HepG2 (cell line): ENCODE results near the gene TNNI3. TPM values are rescaled to one million over a fixed set of nuclear protein-coding genes. Genes with fewer than 3 reads are reported as not detected.
A peak's percentile ranks its signal among the peaks of the same experiment; 100 is the strongest.

Source experiments
- GMEB1 ChIP-seq: sonication (generic); formaldehyde crosslinking; IDR thresholded peaks from 2 replicates; pipeline ENCODE4 v1.5.1; 2020; ENCODE audit warnings: missing genetic modification reagents, mild to moderate bottlenecking, borderline replicate concordance
- KLF13 ChIP-seq: sonication (generic); formaldehyde crosslinking; IDR thresholded peaks from 2 replicates; pipeline ENCODE4 v1.4.0; 2020; ENCODE audit warnings: mild to moderate bottlenecking, missing genetic modification reagents
- RXRA ChIP-seq: sonication (generic); formaldehyde crosslinking; IDR thresholded peaks from 2 replicates; pipeline ENCODE4 v1.5.1; 2020; ENCODE audit warnings: missing genetic modification reagents
- UBTF ChIP-seq: sonication (generic); formaldehyde crosslinking; IDR thresholded peaks from 2 replicates; pipeline ENCODE4 v1.4.0; 2020; ENCODE audit warnings: mild to moderate bottlenecking, missing genetic modification reagents
- ZNF513 ChIP-seq: sonication (generic); formaldehyde crosslinking; conservative IDR thresholded peaks from 2 replicates; pipeline ENCODE4 v1.5.0; 2020; ENCODE audit warnings: missing genetic modification reagents
- polyA plus RNA-seq, 8 experiments: library from polyadenylated mRNA; depleted of rRNA in 3 of 8; stranded (reverse) in 7 of 8; unstranded in 1 of 8; fragments of >200 nt; fragmentation: Illumina TruSeq in 4 of 8; extraction: Trizol in 4 of 8; gene quantifications; 2 replicates each; pipeline versions ENCODE4 v1.2.1 to v1.2.3, GENCODE V29; 2011 to 2016; ENCODE audit warnings: low read depth in 4 of 8, missing spikeins in 1 of 8, mixed read lengths in 1 of 8; ENCODE audit not compliant: insufficient read depth in 1 of 8
- total RNA-seq, 5 experiments: library from RNA; depleted of rRNA; stranded (reverse); fragments of >200 nt; fragmentation: Illumina TruSeq; extraction: Trizol; gene quantifications; 2 replicates each; pipeline ENCODE4 v1.2.3, GENCODE V29; 2016; ENCODE audit warnings: low read depth in 1 of 5

TNNI3 gene
- total and polyA plus RNA-seq, 2 of the 13 experiments (the other 11 are each of a cell fraction or from before 2014, with no cell fraction given) = 3.5 to 3.7 TPM

GRCh38 chr19:55116232-55116858 lies 41.2 kb downstream of the TNNI3 start (continued):
- no peak for TF ChIP-seq ZNF513 (CRISPR knock-in tag)
- peak; percentile 60; the same call in 1 of the 2 replicates for TF ChIP-seq GMEB1 (CRISPR knock-in tag)
- TF ChIP-seq RXRA (CRISPR knock-in tag) = no peak
- TF ChIP-seq UBTF (CRISPR knock-in tag) = peak; percentile 55
- no peak for TF ChIP-seq KLF13 (CRISPR knock-in tag)
